Measurements from ENCODE around the gene ITCH.
A peak's percentile ranks its signal among the peaks of the same experiment; 100 is the strongest.
"Not testable (repeated sequence)": the region's sequence is repeated elsewhere in the genome, so short reads cannot be mapped to it uniquely, and the experiment has no call there.

ITCH gene

DNA sequence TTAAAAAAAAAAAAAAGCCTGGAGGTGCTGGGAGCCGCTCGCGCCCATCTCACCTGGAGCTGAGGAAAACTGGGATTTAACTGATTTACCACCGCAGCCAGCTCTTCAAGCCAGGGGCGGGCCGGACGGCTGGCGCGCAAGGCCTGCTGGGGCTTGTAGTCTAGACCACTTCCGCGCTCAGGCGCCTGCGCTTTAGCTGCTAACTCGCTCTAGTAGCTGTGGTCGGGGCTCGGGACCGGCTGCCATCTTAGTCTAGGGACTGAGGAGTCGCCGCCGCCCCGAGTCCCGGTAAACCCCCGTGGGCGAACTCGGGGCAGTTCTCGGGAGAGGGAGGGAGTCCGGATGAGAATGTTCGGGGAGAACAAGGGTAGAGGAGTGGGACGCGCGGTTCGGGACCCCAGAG lies at the start of gene ITCH:
Gene ITCH, plus strand, starts transcription at position 212 of the 403 bp plus-strand sequence. CDS start 30,539 bp downstream, outside the sequence.
- DNase-seq (ENCODE audit: low read depth), result peak; percentile 74

DNA sequence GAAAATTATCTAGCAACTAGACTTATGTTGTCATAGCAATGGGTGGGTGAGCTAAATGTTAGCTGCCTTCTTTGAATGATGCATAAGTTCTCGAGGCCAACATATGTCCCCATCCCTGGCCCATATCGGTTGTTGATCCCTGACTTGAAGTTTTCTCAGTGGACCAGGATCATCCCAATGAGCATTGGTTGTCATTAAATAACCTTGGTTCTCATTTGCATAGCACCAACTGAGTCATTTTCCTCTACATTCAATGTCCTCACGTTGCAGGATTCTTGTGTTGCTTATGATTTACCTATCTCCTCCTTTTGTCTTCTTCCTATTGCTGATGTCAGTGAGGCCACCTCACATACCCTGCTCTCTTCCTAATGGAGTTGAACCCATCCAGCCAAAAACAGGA lies 47.8 kb upstream of the ITCH start:
- no peak for DNase-seq (ENCODE audit: low read depth)

DNA sequence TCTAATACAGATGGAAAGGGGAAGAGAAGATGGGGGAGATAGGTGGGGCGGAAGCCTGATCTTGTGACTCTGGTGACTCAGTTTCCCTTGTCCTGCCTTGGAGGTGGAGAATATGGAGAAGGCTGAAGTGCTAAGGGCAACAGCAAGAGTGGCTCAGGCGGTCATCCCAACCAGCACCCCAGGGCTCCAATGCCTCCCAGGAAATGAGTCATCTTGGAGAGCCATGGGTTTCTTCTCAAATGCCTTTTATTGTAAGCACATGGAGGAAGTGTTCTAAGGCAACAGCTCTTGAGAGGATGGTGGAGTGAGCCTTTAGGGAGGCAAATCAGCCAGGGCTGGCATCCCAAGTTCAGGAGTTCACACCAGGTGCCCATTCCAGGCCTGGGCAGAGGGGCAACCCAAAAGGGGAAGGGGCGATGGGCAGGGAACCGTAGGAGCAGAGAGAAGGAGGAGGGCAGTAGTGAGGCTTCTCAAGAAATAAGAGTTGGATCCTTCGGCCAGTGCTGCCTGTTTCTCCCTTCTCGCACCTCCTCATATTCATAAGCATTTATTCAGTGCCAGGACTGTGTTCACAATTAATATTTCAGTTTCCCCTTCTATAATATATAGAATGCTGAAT lies 46.8 kb upstream of the ITCH start:
- peak; percentile 20 for DNase-seq (ENCODE audit: low read depth)

DNA sequence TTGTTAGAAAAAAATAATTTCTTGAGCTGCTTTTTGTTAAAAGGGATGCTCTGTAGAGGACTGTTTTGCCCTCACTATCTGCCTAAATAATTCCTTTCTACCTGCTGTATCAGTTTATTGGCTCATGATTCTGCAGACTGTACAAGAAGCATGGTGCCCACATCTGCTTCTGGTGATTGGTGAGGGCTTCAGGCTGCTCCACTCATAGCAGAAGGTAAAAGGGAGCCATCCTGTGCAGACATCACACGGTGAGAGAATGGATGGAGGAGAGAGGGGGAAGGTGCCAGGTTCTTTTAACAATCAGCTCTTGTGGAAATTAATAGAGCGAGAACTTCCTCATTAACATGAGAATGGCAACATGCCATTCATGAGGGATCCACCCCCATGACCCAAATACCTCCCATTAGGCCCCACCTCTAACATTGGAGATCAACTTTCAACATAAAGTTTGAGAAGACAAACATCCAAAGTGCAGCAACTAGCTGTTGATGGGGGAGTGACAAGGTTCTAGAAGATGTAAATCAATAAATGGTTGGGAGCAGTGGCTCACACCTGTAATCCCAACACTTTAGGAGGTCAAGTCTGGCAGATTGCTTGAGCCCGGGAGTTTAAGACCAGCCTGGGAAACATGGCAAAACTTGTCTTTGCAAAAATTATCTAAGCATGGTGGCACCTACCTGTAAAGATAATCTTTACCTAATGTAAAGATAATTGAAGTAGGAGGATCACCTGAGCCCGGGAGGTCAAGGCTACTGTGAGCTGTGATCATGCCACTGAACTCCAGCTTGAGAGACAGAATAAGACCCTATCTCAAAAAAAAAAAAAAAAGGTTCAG lies 44.2 kb upstream of the ITCH start:
- DNase-seq (ENCODE audit: low read depth), result no peak

DNA sequence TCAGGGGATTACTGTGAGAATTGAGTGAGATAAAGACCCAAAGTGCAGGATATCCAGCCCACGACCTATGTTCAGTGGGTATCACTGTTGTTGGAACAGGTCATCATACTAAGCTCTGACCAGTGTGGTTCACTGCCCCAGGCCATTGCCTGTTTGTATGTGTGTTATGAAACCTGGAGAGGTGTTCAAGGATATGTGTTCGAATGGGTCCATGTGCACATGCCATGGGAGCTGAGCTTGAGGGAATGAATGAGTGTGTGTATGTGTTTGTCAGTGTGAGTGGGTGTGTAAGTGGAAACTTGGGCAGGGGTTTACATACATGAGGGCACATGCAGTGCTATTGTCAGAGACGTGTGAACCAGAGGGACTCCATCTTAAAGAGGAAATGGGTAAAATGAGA lies 42.2 kb upstream of the ITCH start:
- no peak for DNase-seq (ENCODE audit: low read depth)

DNA sequence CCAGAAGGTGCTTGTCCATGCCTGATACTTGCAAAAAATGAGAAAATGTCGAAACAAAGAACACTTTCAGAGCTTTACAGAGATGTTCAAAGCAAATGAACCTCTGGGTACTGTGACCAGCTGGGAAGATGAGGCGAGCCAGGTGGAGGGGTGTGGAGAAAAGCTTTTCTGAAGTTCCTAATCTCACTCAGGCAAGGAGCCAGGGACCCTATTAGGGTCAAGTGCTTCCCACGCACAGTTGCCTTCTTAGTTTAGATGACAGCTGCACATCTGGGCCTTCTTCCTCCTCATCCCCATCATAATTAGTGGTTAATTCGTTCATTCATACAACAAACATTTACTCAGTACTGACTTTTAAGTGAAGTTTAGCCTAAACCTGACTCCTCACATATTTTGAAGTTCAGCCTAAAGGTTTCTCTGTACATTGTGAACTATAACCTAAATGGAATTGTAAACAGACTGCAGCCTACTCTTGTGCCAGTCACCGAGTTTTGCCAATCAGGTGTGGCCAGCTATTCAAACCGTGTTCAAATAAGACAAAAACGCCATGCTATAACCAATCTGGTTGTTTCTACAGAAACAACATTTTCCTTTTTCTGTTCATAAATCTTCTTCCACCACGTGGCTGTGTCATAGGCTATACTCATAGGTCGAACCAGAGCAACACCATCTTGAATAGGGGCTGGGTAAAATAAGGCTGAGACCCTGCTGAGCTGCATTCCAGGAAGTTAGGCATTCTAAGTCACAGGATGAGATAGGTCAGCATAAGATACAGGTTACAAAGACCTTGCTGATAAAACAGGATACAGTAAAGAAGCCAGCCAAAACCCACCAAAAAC lies 40.6 kb upstream of the ITCH start:
- DNase-seq (ENCODE audit: low read depth), result no peak

DNA sequence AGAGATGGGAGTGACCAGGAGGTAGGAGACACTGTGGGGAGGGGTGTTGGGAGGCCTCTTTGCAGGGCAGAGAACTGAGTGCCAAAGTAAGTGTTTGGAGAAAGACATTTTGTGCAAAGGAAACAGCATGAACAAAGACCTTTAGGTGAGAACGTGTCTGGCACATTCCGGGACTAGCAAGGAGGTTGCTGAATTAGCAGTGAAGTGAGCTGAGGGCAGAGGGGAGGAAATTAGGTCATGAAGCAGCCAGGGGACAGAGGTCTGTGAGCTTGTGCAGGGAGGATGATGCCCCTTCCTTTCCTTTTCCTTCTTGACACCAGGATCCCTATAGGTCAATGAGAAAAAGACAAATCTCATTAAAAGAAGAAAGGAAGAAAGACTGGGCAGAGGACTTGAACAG lies 38.5 kb upstream of the ITCH start:
- DNase-seq (ENCODE audit: low read depth), result no peak

DNA sequence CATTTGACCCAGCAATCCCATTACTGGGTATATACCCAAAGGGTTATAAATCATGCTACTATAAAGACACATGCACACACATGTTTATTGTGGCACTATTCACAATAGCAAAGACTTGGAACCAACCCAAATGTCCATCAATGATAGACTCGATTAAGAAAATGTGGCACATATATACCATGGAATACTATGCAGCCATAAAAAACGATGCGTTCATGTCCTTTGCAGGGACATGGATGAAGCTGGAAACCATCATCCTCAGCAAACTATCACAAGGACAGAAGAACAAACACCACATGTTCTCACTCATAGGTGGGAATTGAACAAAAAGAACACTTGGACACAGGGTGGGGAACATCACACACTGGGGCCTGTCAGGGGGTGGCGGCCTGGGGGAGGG lies 34.9 kb upstream of the ITCH start:
- DNase-seq (ENCODE audit: low read depth), result not testable (repeated sequence)

DNA sequence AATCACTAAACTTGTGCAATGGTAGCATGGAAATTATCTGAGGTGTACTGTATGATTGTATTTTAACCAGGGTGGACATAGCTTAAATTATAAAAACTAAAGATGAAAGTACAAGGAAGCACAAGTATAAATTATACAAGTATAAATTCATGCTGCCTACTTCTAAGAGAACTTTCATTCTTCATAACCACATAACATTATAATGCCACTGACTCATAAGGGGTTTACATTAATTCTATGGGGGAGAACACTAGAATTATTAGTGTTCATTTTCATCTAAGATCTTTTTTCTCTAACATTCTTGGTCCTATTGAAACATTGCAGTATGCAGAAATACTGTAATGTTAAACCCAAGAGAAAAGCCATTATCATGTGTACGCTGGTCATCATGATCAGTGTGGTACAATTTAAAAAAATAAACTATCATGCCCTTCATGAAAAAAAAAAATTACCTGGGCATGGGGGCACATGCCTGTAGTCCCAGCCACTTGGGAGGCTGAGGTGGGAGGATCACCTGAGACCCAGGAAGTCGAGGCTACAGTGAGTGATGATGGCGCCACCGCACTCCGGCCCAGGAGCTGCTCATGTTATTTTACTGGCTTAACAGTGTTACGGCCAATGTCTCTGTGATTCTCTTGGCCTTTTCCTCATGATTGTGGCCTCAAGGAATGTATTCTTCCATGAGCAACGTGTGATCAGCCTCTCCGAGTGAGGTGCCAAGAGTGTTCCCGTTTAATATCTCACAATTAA lies 34.0 kb upstream of the ITCH start:
- DNase-seq (ENCODE audit: low read depth), result no peak

DNA sequence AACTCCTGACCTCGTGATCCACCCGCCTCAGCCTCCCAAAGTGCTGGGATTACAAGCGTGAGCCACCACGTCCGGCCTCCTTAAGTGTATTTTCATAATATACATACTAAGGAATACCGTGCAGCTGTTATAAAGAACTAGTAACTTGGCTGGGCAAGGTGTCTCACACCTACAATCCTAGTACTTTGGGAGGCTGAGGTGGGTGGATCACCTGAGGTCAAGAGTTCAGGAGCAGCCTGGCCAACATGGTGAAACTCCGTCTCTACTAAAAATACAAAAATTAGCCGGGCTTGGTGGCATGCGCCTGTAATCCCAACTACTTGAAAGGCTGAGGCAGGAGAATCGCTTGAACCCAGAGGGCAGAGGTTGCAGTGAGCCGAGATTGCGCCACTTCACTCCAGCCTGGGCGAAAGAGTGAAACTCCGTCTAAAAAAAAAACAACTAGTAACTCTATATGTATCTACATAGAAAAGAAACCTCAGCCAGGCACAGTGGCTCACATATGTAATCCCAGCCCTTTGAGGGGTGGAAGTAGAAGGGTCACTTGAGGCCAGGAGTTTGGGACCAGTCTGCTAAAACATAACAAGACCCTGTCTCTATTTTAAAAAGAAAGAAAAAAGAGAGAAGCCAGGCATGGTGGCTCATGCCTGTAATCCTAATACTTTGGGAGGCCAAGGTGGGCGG lies 32.1 kb upstream of the ITCH start:
- DNase-seq (ENCODE audit: low read depth), result not testable (repeated sequence)

DNA sequence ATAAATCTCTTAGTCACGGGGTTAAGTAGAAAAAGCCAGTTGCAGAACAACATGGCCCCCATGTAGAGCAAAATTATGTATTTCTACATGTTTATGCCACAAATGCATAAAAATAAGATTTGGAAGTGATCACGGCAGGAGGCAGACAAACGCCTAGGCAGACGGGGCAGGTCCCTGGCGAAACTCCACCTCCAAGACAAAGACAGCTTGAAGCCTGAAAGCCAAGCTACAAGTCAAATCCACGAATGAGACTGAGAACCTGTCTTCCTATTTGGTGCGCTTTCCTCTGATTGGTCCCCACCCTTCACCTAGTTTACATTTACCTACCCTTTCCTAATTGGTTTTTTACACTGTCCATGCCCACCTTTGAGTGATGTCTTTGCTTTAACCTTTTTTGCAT lies 31.2 kb upstream of the ITCH start:
- DNase-seq (ENCODE audit: low read depth), result no peak

DNA sequence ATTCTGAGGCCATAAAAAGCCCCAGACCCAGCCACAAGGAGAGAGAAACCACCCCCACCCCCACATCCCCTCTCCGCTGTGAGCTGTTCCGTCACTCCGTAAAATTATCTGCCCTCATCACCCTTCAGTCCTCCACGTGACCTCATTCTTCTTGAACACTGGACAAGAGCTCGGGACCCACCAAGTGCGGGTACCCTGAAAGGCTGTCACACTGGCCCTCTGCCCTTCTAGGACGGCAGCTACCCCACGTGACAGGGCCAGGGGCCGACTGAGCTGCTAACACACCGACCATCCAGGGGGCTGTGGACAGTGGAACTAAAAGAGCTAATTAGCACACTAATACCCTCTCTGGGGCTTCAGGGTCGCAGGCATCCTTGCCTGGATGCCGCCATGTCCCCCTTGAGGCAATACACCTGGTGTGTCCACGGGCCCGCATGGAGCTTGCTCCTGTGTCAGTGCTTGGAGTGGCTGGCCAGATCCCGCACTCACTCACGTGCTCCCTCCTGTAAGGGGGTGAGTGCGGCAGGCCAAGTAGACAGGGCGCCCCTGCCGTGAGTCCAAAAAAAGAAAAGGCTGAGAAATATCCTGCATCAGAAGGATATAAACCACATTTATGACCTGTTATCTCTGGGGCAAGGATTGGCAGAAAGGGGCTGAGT lies 30.7 kb upstream of the ITCH start:
- no peak for DNase-seq (ENCODE audit: low read depth)

DNA sequence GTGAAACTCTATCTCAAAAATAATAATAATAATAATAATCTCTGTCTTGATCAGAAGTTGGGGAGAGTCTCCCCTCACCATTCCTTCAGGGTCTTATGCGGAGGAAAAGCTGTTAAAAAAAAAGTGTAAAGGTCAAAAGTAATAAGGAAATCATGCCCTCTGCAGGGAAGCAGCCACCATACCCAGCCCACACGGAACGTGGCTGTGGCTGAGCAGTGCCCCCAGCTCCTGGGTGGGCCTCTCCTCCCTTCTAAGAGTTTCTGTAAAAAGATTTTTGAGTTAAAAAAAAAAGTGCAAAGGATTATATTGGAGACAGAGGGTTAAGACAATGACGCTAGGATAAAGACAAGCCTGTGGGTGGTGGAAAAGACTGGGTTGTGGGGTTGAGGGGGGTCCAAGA lies 29.3 kb upstream of the ITCH start:
- no peak for DNase-seq (ENCODE audit: low read depth)

DNA sequence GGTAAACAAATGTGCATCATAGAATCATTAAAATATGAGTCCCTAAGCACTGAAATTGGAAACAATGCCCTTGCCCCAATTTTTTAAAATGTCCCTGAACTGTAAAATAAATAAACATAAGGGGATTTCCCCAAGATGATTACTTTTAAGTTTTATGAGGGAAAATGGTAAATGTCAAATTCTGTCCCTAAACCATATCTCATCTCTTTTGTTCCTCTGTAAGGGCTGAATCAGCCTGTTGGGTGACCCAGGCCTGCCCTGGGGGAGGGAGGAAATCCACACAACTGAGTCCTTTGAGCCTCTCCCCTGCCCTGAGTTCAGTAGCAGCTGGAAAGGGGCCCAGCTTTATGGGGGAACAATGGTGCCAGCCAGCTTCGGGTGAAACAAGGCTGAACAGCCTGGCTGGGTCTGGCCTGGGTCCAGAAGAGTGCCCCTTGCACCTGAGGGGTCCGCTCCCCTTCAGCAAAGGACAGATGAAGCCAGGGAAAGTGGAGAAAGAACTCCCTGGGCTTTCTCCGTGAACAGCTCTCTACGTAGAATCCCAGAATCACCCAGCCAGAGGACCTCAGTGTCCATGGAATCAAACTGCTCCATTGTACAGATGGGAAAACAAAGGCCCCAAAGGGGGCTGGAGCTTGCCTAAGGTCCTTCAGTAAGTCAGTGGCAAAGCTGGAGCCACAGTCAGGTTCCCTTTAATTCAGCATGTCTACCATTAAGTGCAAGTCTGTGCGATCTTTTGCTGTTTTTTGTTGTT lies 28.2 kb upstream of the ITCH start:
- DNase-seq (ENCODE audit: low read depth), result no peak

DNA sequence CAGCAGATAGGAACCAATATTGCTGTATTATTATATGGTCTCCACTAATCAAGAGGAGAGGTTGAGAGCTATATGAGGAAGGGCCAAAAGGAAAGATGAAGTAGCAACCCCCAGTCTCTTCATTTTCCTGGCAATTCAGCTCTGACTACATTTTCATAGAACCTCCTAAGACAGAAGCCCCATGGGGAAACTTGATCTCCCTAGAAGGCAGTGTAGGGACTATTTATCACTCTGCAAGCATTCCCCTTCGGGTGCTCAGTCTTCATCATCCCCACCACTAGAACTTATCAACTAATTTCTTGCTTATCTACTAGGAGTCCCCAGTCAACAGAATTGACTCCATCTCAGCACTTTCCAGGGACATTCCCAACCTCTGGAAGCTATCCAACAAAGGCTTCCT lies 25.5 kb upstream of the ITCH start:
- DNase-seq (ENCODE audit: low read depth), result no peak

DNA sequence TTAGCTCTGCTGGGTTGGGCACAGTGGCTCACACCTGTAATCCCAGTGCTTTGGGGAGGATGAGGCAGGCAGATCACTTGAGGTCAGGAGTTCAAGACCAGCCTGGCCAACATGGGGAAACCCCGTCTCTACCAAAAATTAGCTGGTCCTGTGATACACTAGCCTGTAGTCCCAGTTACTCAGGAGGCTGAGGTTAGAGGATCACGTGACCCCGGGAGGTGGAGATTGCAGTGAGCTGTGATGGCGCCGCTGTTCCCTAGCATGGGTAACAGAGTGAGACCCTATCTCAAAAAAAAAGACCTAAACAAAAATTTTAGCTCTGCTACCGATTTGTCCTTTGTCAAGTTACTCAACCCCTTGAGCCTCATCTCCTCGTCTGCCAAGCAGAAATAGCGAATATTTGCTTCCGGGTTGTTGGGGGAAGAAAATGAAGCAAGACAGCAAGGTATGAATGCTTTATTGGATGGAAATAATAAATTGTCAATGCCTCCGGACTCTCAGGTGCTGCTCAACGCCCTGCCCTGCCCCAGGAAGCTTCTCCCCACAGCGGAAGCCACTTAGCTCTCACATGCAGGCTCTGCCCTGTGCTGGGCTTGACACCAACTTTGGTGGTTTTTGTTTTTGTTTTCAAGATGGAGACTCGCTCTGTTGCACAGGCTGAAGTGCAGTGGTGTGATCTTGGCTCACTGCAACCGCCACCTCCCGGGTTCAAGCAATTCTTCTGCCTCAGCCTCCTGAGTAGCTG lies 24.9 kb upstream of the ITCH start:
- DNase-seq (ENCODE audit: low read depth), result no peak

DNA sequence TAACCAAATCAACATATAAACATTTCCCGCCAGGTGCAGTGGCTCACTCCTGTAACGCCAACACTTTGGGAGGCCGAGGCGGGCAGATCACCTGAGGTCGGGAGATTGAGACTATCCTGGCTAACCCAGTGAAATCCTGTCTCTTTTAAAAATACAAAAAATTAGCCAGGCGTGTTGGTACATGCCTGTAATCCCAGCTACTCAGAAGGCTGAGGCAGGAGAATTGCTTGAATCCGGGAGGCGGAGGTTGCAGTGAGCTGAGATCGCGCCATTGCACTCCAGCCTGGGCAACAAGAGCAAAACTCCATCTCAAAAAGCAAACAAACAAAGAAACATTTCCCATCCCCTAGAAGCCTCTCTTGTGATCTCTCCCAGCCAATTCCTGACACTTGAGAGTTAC lies 22.3 kb upstream of the ITCH start:
- not testable (repeated sequence) for DNase-seq (ENCODE audit: low read depth)

DNA sequence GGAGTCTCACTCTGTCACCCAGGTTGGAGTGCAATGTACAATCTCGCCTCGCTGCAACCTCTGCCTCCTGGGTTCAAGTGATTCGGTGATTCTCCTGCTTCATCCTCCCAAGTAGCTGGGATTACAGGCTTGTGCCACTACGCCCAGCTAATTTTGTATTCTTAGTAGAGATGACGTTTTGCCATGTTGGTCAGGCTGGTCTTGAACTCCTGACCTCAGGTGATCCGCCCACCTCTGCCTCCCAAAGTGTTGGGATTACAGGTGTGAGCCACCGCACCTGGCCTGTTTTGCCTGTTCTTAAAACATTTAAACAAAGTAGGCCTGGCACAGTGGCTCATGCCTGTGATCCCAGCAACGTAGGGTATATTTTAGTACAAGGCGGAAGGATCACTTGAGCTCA lies 21.9 kb upstream of the ITCH start:
- DNase-seq (ENCODE audit: low read depth), result not testable (repeated sequence)

DNA sequence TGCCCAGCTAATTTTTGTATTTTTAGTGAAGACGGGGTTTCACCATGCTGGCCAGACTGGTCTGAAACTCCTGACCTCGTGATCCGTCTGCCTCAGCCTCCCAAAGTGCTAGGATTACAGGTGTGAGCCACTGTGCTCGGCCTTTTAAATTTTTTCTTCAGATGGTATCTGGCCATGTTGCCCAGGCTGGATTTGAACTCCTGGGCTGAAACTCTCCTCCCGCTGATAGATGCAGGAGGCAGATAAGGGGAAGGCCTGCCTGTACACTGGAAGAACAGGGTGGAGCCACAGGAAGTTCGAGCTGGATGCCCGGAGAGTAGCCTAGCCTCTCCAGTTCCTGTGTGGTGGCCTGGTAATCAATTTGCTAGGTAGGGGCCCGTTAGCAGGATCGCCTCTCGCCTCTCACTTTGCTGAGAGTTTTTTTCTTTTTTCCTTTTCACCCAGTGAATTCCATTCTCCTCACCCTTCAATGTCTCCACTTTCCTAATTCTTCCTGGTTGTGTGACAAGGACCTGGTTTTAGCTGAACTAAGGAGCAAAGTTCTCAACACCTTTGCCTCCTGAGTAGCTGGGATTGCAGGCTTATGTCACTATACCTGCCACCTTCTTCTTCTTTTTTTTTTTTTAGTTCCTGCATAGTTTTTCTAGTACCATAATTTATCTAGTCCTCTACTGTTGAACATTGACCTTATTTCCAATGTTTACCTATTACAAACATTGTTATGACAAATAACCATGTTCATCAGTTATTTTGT lies 19.4 kb upstream of the ITCH start:
- no peak for DNase-seq (ENCODE audit: low read depth)
